ENCODE measurements around the gene ADAT3. TPM values are rescaled to one million over a fixed set of nuclear protein-coding genes. Genes with fewer than 3 reads are reported as not detected.
A peak's percentile ranks its signal among the peaks of the same experiment; 100 is the strongest.
"Not testable (repeated sequence)": the region's sequence is repeated elsewhere in the genome, so short reads cannot be mapped to it uniquely, and the experiment has no call there.

Gene ADAT3
- total RNA-seq, 2 donors from 2014 or later: 9.9 to 13.8 TPM

GRCh38 chr19:1875646-1876495 lies 29.3 kb upstream of the ADAT3 start:
- TF ChIP-seq, protein P1, sequence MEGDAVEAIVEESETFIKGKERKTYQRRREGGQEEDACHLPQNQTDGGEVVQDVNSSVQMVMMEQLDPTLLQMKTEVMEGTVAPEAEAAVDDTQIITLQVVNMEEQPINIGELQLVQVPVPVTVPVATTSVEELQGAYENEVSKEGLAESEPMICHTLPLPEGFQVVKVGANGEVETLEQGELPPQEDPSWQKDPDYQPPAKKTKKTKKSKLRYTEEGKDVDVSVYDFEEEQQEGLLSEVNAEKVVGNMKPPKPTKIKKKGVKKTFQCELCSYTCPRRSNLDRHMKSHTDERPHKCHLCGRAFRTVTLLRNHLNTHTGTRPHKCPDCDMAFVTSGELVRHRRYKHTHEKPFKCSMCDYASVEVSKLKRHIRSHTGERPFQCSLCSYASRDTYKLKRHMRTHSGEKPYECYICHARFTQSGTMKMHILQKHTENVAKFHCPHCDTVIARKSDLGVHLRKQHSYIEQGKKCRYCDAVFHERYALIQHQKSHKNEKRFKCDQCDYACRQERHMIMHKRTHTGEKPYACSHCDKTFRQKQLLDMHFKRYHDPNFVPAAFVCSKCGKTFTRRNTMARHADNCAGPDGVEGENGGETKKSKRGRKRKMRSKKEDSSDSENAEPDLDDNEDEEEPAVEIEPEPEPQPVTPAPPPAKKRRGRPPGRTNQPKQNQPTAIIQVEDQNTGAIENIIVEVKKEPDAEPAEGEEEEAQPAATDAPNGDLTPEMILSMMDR (conservative IDR thresholded peaks at IDR 0.05): no peak
- peak overlapping the region; percentile 84 for H3K9ac ChIP-seq (ENCODE audit: extremely low read depth, low read length, poor library complexity, severe bottlenecking)
- no peaks in the 10 kb centered on the region for H3K27me3 ChIP-seq (ENCODE audit: control insufficient read depth, insufficient read depth, low read length, poor library complexity, severe bottlenecking)
- Mint-ChIP-seq H3K4me3 (peak overlapping the region; percentile 96), H3K9me3 (no peaks in the 10 kb centered on the region), H3K36me3 (ENCODE audit: low read depth) (peaks cover 3% of the 10 kb centered on the region), H3K27me3 (ENCODE audit: insufficient read depth) (peaks cover 3% of the 10 kb centered on the region), H3K27ac (peak overlapping the region; percentile 95), H3K4me1 (peaks cover 21% of the 10 kb centered on the region)
- H3K4me1 ChIP-seq (ENCODE audit: control insufficient read depth, insufficient read depth, low read length): peaks cover 15% of the 10 kb centered on the region
- no peaks in the 10 kb centered on the region for H3K9me3 ChIP-seq (ENCODE audit: control insufficient read depth, low read length)
- peak; percentile 97 for DNase-seq
- no peaks in the 10 kb centered on the region for H3K36me3 ChIP-seq (ENCODE audit: control insufficient read depth, insufficient read depth, low read length)
- H3K4me3 ChIP-seq (ENCODE audit: low read length): peak overlapping the region; percentile 96
- peak overlapping the region; percentile 61 for H3K27ac ChIP-seq (ENCODE audit: low read depth, low read length)
- 0 to 1% methylated on average over 57 to 87 of the region's 87 CpGs for WGBS, 2 experiments (ENCODE audit: insufficient coverage in 1 of 2, insufficient read length in 1 of 2)

GRCh38 chr19:1876496-1877279 lies 28.5 kb upstream of the ADAT3 start:
- not testable (repeated sequence) for H3K36me3 Mint-ChIP-seq (ENCODE audit: low read depth); H3K27me3 Mint-ChIP-seq (ENCODE audit: insufficient read depth); DNase-seq; H3K36me3 ChIP-seq (ENCODE audit: control insufficient read depth, insufficient read depth, low read length); H3K4me1 ChIP-seq (ENCODE audit: control insufficient read depth, insufficient read depth, low read length); H3K27ac ChIP-seq (ENCODE audit: low read depth, low read length); H3K9me3 Mint-ChIP-seq; H3K27me3 ChIP-seq (ENCODE audit: control insufficient read depth, insufficient read depth, low read length, poor library complexity, severe bottlenecking); H3K9me3 ChIP-seq (ENCODE audit: control insufficient read depth, low read length)
- Mint-ChIP-seq H3K4me1 (peaks cover 16% of the 10 kb centered on the region), H3K27ac (peak overlapping the region; percentile 78), H3K4me3 (peak overlapping the region; percentile 96)
- Histone ChIP-seq H3K4me3 (ENCODE audit: low read length) (peak overlapping the region; percentile 96), H3K9ac (ENCODE audit: extremely low read depth, low read length, poor library complexity, severe bottlenecking) (peak overlapping the region; percentile 84)
- 20 to 33% methylated on average over 19 to 38 of the region's 53 CpGs for WGBS, 2 experiments (ENCODE audit: insufficient coverage in 1 of 2, insufficient read length in 1 of 2)
- TF ChIP-seq, protein P1 (conservative IDR thresholded peaks at IDR 0.05): peak; percentile 50

DNA sequence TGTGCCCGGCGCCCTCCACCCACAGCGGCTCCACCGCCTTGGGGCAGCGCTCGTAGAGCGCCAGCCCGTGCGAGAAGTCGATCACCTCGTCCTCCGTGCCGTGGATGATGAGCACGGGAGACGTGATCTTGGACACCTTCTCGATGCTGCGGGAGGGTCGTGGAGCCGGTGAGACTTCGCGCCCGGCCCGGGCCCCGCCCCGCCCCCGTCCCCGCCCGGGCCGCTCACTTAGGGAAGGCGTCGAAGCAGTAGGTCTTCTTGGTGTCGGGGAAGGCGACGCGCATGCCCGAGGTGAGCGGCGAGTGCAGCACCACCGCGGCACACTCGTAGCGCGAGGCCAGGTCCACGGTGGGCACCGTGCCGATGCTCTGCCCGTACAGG lies 27.9 kb upstream of the ADAT3 start:
- not testable (repeated sequence) for H3K9ac ChIP-seq (ENCODE audit: extremely low read depth, low read length, poor library complexity, severe bottlenecking); H3K4me3 Mint-ChIP-seq; H3K27me3 ChIP-seq (ENCODE audit: control insufficient read depth, insufficient read depth, low read length, poor library complexity, severe bottlenecking); H3K9me3 Mint-ChIP-seq; H3K4me1 ChIP-seq (ENCODE audit: control insufficient read depth, insufficient read depth, low read length); H3K27me3 Mint-ChIP-seq (ENCODE audit: insufficient read depth); H3K36me3 ChIP-seq (ENCODE audit: control insufficient read depth, insufficient read depth, low read length); H3K36me3 Mint-ChIP-seq (ENCODE audit: low read depth); H3K4me3 ChIP-seq (ENCODE audit: low read length); H3K27ac ChIP-seq (ENCODE audit: low read depth, low read length); H3K27ac Mint-ChIP-seq; H3K9me3 ChIP-seq (ENCODE audit: control insufficient read depth, low read length)
- peaks cover 17% of the 10 kb centered on the region for H3K4me1 Mint-ChIP-seq
- peak; percentile 68 for DNase-seq
- 61 to 75% methylated on average over 4 to 28 of the region's 47 CpGs for WGBS, 2 experiments (ENCODE audit: insufficient coverage in 1 of 2, insufficient read length in 1 of 2)

DNA sequence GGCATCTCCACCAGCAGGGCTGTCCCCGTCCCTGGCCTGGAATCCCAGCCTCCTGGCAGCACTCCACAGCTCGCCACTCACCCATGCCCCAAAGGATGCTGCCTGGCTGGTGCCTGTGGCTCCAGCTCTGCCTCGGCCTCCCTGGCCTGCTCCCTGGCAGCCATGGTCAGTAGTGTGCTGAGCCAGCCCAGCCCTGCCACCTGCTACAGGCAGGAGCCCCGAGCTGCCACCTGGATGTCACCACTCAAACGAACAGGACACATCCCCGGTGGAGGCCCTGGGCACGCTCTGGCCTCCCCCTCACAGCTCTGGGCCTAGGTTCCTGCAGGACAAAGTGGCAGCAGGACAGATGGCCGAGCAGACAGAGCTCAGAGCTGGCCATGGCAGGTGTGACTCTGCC lies 26.6 kb upstream of the ADAT3 start:
- not testable (repeated sequence) for H3K36me3 Mint-ChIP-seq (ENCODE audit: low read depth); H3K27ac ChIP-seq (ENCODE audit: low read depth, low read length); H3K9ac ChIP-seq (ENCODE audit: extremely low read depth, low read length, poor library complexity, severe bottlenecking); H3K4me3 ChIP-seq (ENCODE audit: low read length); DNase-seq; H3K36me3 ChIP-seq (ENCODE audit: control insufficient read depth, insufficient read depth, low read length); H3K27ac Mint-ChIP-seq; H3K9me3 ChIP-seq (ENCODE audit: control insufficient read depth, low read length); H3K4me3 Mint-ChIP-seq; H3K9me3 Mint-ChIP-seq; H3K27me3 Mint-ChIP-seq (ENCODE audit: insufficient read depth); H3K27me3 ChIP-seq (ENCODE audit: control insufficient read depth, insufficient read depth, low read length, poor library complexity, severe bottlenecking)
- H3K4me1 Mint-ChIP-seq: peaks cover 25% of the 10 kb centered on the region
- WGBS, 2 experiments (ENCODE audit: insufficient coverage in 1 of 2, insufficient read length in 1 of 2): 91 to 92% methylated on average over 2 to 8 of the region's 8 CpGs
- peaks cover 16% of the 10 kb centered on the region for H3K4me1 ChIP-seq (ENCODE audit: control insufficient read depth, insufficient read depth, low read length)

- peaks cover 24% of the 10 kb centered on the region for H3K4me1 Mint-ChIP-seq
- H3K27me3 Mint-ChIP-seq (ENCODE audit: insufficient read depth): not testable (repeated sequence)
- 96 to 97% methylated on average over 7 to 16 of the region's 17 CpGs for WGBS, 2 experiments (ENCODE audit: insufficient coverage in 1 of 2, insufficient read length in 1 of 2)
Observed at GRCh38 chr19:1879982-1880381, 25.2 kb upstream of the ADAT3 start.

More at GRCh38 chr19:1879982-1880381, 25.2 kb upstream of the ADAT3 start:
- not testable (repeated sequence) for H3K4me3 ChIP-seq (ENCODE audit: low read length); H3K27ac Mint-ChIP-seq; H3K36me3 Mint-ChIP-seq (ENCODE audit: low read depth); H3K9me3 Mint-ChIP-seq; H3K27me3 ChIP-seq (ENCODE audit: control insufficient read depth, insufficient read depth, low read length, poor library complexity, severe bottlenecking); H3K9ac ChIP-seq (ENCODE audit: extremely low read depth, low read length, poor library complexity, severe bottlenecking); H3K9me3 ChIP-seq (ENCODE audit: control insufficient read depth, low read length); H3K27ac ChIP-seq (ENCODE audit: low read depth, low read length); H3K4me3 Mint-ChIP-seq; DNase-seq; H3K36me3 ChIP-seq (ENCODE audit: control insufficient read depth, insufficient read depth, low read length)
- peaks cover 16% of the 10 kb centered on the region for H3K4me1 ChIP-seq (ENCODE audit: control insufficient read depth, insufficient read depth, low read length)

Measured in endodermal cell (in vitro differentiated cells).